Left forelimb (tissue), 1 donor: ENCODE measurements around the gene CENPQ.

Source experiments
- DNase-seq: peaks from one replicate; pipeline ENCODE4 v3.0.0-alpha.2; 2018; ENCODE audit warnings: low spot score

The CENPQ gene

DNA sequence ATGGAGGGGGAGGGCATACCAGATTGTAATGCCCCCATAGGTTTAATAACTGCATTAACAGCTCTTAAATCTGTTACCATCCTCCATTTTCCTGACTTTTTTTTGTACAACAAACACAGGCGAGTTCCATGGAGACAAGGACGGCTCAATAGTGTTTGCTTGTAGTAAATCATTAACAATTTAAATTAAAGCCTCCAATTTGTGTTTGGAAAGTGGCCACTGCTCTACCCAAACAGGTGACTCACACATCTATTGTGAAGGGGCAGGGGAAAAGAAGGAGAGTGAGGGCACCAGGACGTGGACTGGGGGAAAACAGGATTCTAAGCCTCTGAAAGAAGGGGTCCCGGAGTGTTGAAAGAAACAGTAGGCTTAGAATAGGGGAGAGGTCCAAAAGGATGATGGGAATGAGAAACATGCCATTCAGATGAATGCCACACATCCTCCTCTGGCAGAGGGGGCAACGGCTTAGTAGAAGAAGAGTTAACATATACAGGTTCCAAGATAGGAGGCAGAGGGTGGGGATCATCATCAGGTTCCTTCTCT lies 43.5 kb downstream of the CENPQ start:
- no peak for DNase-seq

- DNase-seq: no peak
These were observed 46.2 kb downstream of the CENPQ start for GRCh38 chr6:49509342-49509741.

- no peak for DNase-seq
These were observed 50.2 kb downstream of the CENPQ start for GRCh38 chr6:49513153-49513989.

DNA sequence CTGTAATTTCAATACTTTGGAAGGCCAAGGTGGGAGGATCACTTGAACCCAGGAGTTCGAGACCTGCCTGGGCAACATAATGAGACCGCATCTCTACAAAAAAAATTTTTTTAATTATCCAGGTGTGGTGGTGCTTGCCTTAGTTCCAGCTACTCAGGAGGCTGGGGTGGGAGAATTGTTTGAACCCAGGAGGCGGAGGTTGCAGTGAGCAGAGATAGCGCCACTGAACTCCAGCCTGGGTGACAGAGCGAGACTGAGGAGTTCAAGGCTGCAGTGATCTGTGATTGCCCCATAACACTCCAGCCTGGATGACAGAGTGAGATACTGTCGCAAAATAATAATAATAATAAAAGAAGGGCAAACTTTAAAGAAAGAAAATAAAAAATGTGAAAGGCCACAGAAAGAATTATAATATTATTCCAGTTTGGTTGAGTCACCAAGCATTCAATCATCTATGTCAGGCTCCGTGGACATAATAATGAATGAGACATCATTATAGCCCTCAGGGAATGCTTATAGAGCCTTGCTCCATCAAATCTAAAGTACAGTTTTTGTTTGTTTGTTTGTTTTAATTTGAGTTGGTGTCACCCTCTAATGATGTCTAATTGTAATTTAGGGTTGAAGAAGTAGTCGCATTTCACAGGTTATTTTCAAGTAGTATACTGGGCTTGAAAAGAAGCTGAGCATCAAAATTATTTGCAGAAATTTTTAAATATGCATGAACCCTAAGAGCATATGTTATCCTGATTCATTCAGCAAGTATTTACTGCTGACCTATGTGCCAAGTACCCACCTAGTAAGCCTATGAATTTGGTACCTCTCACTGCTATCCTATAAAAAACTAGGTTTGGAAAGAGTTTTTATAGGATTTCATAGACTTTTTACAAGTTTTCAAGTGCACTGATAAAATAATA lies 51.7 kb downstream of the CENPQ start:
- DNase-seq: no peak

- DNase-seq: no peak
These were observed 52.4 kb downstream of the CENPQ start for GRCh38 chr6:49515485-49516146.

GRCh38 chr6:49516147-49516505 lies 53.0 kb downstream of the CENPQ start:
- DNase-seq: no peak

- DNase-seq: no peak
These were observed 54.7 kb downstream of the CENPQ start for GRCh38 chr6:49517919-49518318.

GRCh38 chr6:49519660-49520059 lies 56.5 kb downstream of the CENPQ start:
- no peak for DNase-seq

DNA sequence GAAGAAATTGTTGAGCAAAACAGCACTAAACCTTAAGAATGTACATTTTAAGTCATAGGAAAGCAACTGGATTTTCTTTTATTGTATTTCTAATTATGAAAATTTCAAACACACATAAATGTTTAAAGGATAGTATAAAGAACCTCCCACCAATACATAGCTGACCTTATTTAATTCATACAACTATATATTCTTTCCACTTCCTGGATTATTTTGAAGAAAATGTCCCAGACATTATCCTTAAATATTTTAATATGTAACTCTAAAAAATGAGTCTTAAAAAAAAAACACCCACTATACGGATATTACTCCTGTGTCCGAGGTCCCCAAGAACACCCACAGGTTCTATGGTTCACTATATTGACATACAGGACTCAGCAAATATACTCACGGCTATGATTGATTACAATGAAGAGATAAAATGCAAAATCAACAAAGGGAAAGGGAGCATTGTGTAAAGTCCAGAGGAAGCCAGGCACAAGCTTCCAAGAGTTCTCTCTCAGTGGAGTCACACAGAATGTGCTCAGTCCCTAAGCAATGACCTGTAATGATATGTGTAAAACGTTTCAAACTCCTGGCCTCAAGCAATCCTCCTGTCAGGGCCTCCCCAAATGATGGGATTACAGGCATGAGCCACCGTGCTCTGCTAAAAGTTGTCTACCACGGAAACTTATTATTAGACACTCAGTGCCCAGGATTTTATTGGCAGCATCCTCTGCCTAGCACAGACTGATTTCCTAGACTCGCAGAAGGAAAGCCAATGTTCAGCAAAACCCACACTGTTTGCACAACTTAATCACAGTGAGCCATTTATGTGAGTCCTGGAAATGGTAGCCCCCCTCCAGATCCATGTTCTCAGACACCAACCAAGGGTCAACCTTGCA lies 59.8 kb downstream of the CENPQ start:
- no peak for DNase-seq

- DNase-seq: no peak
These were observed 60.7 kb downstream of the CENPQ start for GRCh38 chr6:49523901-49524300.

DNA sequence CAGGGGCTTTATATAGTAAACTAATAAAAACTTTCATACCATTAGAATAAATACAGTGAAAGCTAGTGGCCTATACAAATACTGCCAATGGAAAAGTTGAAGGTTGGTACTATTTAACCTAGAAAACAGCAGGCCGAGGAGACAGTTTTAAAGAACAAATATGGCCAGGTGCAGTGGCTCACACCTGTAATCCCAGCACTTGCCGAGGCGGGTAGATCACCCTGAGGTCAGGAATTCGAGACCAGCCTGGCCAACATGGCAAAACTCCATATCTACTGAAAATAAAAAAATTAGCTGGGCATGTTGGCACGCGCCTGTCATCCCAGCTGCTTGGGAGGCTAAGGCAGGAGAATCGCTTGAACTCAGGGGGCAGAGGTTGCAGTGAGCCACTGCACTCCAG lies 61.4 kb downstream of the CENPQ start:
- DNase-seq: no peak

DNA sequence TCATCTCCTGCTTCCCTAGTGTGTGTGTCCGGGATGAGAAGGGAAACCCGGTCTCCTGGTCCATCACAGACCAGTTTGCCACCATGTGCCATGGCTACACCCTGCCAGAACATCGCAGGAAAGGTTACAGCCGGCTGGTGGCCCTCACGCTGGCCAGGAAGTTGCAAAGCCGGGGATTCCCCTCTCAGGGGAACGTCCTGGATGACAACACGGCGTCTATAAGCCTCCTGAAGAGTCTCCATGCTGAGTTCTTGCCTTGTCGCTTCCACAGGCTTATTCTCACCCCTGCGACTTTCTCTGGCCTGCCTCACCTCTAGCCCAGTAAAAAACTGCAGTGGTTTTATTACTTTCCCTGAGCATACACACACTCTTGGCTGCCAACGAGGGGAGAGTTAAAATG lies 63.4 kb downstream of the CENPQ start:
- DNase-seq: no peak

- no peak for DNase-seq
These were observed 64.2 kb downstream of the CENPQ start for GRCh38 chr6:49527320-49527719.

DNA sequence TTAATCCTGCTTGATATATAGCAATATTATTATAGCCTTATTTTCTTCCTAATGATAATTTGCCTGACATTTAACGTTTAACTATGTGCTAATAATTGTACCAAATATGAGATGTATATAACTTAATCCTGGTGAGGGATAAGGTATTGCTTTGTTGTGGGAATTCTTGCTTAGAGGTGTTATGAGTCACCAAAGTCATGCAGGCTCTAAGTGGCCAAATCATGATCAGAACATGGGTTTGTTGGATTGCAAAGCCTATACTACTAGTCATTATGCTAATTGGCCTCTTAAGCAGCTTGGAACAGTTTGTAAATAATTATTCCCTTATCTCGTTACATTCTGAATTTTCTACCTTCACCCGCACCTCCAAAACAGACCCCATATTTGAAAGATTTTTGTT lies 65.4 kb downstream of the CENPQ start:
- no peak for DNase-seq

DNA sequence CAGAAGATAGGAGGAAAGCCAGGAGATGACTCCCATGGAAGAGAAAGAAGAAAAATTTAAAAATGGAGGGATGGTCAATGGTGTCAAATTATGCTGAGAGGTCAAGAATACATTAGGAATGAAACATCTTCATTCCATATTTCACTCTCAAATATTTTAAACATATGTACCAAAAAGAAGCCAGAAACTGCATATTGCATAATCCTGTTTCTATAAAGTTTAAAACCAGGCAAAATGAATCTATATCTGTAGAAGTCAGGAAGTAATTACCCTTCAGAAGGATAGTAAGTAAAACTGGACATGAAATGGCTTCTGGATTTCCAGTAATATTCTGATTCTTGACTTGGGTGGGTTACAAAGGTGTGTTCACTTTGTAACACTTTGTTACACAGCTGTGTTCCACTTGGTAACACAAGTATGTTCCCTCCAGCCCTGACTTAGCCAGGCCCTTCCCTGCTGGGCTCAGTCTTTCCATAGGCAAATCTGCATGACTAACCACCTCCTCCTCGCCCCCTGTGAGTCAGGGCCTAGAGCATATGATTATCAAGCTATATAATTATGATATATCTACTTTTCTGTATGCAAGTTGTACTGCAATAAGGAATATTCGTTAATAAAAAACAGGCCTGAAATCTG lies 67.1 kb downstream of the CENPQ start:
- no peak for DNase-seq

GRCh38 chr6:49531774-49532569 lies 68.8 kb downstream of the CENPQ start:
- DNase-seq: no peak

DNA sequence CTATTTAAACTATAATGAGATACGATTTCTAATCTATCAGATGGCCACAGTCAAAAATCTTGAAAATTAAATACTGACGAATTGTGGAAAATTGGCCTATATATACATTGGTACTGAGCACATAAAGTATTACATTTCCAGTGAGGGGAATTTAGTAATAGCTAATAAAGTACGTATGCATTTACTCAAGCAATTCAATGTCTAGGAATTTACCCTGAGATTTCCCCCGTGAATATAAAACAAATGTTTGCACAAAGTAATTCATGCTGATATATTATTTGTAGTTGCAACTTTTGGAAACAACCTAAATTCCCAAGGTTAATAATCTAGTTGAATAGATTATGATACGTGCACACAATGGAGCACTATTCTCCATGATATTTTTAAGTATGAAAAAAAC lies 72.6 kb downstream of the CENPQ start:
- no peak for DNase-seq

GRCh38 chr6:49539102-49539501 lies 75.9 kb downstream of the CENPQ start:
- DNase-seq: no peak

GRCh38 chr6:49540614-49541013 lies 77.4 kb downstream of the CENPQ start:
- DNase-seq: no peak

GRCh38 chr6:49541210-49541724 lies 78.1 kb downstream of the CENPQ start:
- DNase-seq: no peak
